Right ventricle myocardium superior (tissue), 1 donor: Measurements from ENCODE around the gene APOM. TPM values are rescaled to one million over a fixed set of nuclear protein-coding genes. Genes with fewer than 3 reads are reported as not detected.
A peak's percentile ranks its signal among the peaks of the same experiment; 100 is the strongest.

Source experiments
- ATAC-seq: fragments of 200-7000 bp; cut with Tn5 transposase; one replicate; pipeline ENCODE4 v1.9.1; 2020; ENCODE audit warnings: mild to moderate bottlenecking; ENCODE audit not compliant: poor library complexity
- DNase-seq: peaks from one replicate; pipeline ENCODE4 v3.0.0-alpha.2; 2020
- intact Hi-C: fragments of 100-400 bp; cut with DNase I; formaldehyde crosslinking; loops from one replicate; pipeline ENCODE4 v1.11.2; 2022
- microRNA-seq: library from miRNA; unstranded; fragments of <30 nt; microRNA quantifications from one replicate; pipeline ENCODE4 v1.2.0, GENCODE V29; 2020
- total RNA-seq: library from RNA; stranded (reverse); fragmentation: NEBNext Ultra II Directional; extraction: Animal tissue kit (Norgen Biotek cat#: 25700); gene quantifications from one replicate; pipeline ENCODE4 v1.2.1, GENCODE V29; 2021
- donor health status: DM: no; HTN: yes; CAD: no; lungs with severe emphysema.

The APOM gene
- total RNA-seq, 1 donor from 2014 or later: 1.9 TPM

- intact Hi-C loops: no loop called here
- ATAC-seq (no peak), DNase-seq (no peak)
Measured at GRCh38 chr6:31691564-31692108, 35.9 kb downstream of the APOM start.

- no peak for ATAC-seq
- no peak for DNase-seq
- intact Hi-C loops: no loop called here
Measured at GRCh38 chr6:31692353-31692752, 36.7 kb downstream of the APOM start.

DNA sequence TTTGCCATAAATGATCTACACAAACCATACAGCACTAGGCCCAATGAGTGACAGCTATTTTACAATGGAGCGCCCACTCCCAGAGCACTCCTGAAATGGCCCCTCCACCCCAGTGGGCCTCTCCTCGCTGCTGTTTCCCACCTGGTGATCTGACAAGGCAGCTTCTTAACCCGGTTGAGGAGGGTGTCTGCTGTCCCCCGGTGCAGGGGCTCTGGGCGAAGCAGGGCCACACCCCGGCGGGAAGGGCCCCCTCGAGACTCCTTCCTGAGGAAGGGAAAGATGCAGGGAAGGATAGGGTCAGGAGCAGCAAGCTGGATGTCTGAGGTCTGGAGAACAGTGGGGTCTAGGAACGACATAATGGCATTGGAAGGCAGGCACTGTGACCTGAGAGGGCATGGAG, 37.2 kb downstream of the APOM start:
- no peak for ATAC-seq

GRCh38 chr6:31693535-31693934, 37.8 kb downstream of the APOM start:
- ATAC-seq (no peak), DNase-seq (no peak)
- intact Hi-C loops: no loop called here

More for the DNA sequence above, 37.2 kb downstream of the APOM start:
- intact Hi-C loops: no loop called here
- no peak for DNase-seq

- intact Hi-C loops: no loop called here
- ATAC-seq (no peak), DNase-seq (no peak)
Measured at GRCh38 chr6:31697555-31697954, 41.9 kb downstream of the APOM start.

DNA sequence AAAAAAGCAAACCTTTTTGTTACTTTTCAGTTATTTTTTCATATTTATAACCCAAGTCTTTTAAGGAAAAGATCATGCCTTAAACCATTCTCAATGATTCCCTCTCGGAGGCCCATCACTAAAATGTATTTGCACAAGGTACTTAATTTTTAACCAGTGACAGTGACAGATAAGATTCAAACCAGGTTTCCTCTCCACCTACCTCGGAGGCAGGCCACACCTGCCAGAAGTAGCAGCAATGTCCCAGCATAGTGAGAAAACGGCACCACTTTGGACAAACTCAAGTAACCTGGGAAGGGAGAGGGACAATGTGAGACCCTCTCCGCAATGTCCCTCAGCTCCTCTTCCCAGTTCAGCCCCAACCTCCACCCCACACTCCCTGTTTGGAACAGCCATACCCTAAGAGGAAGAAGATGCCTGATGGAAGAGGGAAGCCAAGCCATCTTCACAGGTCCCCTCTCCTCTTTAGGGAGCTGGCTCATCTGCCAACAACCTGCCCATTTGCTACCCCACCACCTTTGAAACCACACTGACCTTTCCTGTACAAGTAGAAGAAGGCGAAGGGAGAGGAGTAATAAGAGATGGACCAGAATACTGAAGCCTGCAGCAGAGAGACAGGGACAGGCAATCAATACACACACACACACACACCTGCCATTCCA, 45.2 kb downstream of the APOM start:
- intact Hi-C loops: loop anchor here (5.0 kb wide), 1 partner anchor 36 kb away; the partner anchor contains the start of gene CLIC1
- no peak for DNase-seq
- no peak for ATAC-seq

DNA sequence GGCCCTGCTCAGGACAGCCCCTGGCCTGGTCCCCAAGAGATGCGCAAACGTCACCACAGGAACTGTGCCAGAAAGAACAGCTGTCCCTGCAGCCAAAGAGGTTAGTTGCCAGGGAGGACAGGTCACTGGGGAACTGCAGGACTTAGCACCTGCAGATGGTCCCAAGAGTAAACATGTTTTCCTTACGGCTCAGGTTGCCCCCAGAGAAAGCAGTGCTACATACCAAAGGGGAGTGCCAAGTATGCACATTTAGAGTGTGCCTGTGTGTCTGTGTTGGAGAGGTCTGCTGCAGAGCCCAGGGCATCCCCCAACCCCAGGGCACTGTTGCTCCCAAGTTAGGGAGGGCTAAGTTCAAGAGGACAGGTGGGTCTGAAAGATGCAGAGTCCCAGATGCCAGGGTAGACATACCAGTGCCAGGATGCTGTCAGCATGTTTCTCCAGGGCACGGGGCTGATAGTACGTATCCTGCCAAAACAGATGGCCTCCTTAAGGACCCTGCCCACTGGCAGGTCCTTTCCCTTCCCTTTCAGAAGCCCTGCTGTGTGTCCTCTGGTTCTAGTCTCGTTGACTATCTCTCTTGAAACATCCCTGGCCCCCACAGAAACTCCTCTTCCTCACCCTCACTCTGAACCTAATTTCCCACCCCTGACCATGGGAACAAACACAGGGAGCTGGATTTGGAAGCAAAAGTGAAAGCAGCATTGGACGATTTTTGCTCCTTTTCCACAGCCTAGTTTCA, 46.1 kb downstream of the APOM start:
- ATAC-seq: no peak
- intact Hi-C loops: loop anchor here (5.0 kb wide), 1 partner anchor 35 kb away; the partner anchor contains the start of gene CLIC1
- DNase-seq: peak; percentile 58

DNA sequence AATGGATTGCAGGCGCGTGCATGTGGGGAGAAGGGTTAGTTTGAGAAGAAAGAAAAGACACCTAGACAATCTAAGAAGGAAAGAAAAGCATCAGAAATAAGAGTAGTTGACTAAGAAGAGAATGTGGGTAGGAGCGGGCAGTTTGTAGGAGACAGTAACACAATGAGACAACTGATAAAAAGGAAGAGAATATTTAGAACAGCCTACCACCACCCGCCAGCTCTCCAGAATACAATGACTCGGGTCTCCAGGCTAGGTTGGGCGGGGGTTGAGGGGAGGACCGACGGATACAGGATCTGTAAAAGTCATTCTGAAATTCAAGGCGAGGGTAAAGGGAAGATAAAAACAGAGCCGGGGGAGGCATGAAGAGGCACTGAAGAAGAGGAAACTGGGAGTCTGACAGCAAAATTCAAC, 46.7 kb downstream of the APOM start:
- DNase-seq (no peak), ATAC-seq (peak; percentile 8)
- intact Hi-C loops: loop anchor here (5.0 kb wide), 1 partner anchor 35 kb away; the partner anchor contains the start of gene CLIC1

DNA sequence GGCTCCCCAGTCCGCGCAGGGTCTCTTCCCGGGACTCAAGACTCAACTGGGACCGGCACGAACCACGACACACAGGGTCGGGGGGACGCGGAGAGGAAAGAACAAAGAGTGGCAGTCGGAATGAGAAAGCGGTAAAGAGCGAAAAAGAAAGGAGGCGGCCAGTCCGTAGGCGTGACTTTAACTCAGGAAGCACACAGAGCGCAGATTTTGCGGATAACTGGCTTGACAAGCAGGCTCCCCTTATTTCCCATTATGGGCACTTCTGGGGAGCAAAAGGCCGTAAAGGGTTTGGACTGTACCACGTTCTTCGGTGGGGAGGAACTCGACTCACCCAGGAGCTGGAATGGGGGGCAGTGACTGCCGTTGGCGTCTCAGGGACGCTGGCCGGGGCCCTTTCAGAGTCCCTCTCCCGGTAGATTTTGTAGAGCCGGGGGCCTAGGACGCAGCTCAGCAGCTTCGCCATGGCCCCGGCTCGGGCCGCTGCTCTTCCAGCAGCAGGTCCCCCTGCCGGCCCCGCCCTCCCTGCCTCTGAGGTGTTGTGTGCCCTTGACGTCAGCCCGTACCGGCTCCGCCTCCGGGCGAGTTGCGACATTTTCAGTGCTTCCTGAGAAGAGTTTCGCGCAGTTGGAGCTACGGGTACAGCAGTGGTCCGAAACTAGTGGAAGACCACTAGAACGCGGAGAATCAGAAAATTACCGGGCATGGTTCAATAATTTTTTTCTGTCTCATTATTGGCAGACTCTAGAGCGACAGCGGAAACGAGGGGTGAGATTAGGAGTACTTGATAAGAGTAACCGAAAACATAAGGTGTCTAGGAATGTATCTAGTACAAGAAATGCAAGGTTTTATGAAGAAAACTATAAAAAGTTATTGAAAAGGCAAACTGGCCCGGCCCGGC, 47.4 kb downstream of the APOM start, which contains the start of gene ABHD16A:
Gene ABHD16A (minus strand): TSS at position 506 of the 898 bp plus-strand sequence. CDS start 43 bp downstream, at position 463.
- intact Hi-C loops: loop anchor here (5.0 kb wide), 1 partner anchor 34 kb away; the partner anchor contains the start of gene CLIC1
- peak; percentile 100 for DNase-seq
- ATAC-seq: peak; percentile 99

DNA sequence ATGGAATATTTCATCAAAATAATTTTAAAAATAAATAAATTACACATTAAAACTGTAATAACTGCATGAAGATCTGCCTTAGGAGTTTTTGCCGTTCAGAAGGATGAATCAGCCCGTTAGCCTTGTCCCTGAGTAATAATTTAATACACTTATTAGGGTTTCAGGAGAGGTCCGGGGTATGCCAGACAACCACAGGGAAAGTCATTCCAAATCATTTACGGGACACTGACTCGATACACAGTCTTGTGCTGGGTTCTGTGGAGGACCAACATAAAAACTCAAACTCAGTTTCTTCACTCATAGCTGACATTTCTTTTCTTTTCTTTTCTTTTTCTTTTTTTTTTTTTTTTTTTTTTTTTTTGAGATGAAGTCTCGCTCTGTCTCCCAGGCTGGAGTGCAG, 50.2 kb downstream of the APOM start:
- no peak for ATAC-seq
- intact Hi-C loops: no loop called here

DNA sequence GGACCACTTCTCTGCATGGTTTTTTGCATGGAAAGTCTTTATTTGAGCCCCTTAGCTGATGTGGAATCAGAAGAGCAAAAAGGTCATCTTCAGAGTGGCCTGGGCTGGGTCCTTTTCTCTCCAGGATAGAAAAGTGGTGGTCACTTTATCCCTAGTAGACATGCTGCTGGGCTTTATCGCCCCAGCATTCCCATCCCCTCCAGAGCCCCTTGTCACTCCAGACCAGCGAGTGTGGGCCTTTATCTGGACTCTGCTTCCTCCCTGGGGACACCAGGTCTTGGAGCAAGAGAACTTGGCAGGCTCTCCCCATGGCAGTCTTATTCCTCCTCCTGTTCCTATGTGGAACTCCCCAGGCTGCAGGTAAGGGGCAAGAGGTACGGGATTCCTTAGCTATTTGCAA, 50.9 kb downstream of the APOM start, which contains the start of gene LY6G6F:
Gene LY6G6F (plus strand): TSS at position 268 of the 400 bp plus-strand sequence. CDS start 41 bp downstream, at position 309.
- no peak for ATAC-seq
- DNase-seq: no peak
- intact Hi-C loops: no loop called here

More for the DNA sequence above, 50.2 kb downstream of the APOM start:
- DNase-seq: no peak

DNA sequence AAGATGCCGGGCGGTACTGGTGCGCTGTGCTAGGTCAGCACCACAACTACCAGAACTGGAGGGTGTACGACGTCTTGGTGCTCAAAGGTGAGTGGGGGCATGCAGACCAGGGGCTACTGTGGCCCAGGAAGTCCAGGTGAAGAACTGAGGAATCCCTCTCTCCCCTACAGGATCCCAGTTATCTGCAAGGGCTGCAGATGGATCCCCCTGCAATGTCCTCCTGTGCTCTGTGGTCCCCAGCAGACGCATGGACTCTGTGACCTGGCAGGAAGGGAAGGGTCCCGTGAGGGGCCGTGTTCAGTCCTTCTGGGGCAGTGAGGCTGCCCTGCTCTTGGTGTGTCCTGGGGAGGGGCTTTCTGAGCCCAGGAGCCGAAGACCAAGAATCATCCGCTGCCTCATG, 52.0 kb downstream of the APOM start:
- intact Hi-C loops: no loop called here
- DNase-seq (no peak), ATAC-seq (no peak)

Small RNA genes lying within 50 kb of the gene (microRNA-seq; reads per million reads assigned to microRNA genes)
- 0.97 reads per million for gene MIR4646
- gene MIR6832: not detected

Other genes with a start within 250 kb of the APOM start
- gene MICB, start 157.7 kb upstream of the APOM start, total RNA-seq: 1.3 TPM
- gene MCCD1, start 126.9 kb upstream of the APOM start, total RNA-seq: not detected
- 145 TPM for gene DDX39B, start 113.9 kb upstream of the APOM start, total RNA-seq
- gene ATP6V1G2, start 109.3 kb upstream of the APOM start, total RNA-seq: 2.3 TPM
- gene NFKBIL1, start 108.3 kb upstream of the APOM start, total RNA-seq: 9.2 TPM
- not detected for gene LTA, start 83.6 kb upstream of the APOM start, total RNA-seq
- gene TNF, start 80.3 kb upstream of the APOM start, total RNA-seq: 0.59 TPM
- gene LTB, start 73.5 kb upstream of the APOM start, total RNA-seq: not detected
- 5.5 TPM for gene LST1, start 69.6 kb upstream of the APOM start, total RNA-seq
- not detected for gene NCR3, start 62.9 kb upstream of the APOM start, total RNA-seq
- gene AIF1, start 40.7 kb upstream of the APOM start, total RNA-seq: 17.7 TPM
- 69.1 TPM for gene PRRC2A, start 35.2 kb upstream of the APOM start, total RNA-seq
- 253 TPM for gene BAG6, start 3.2 kb upstream of the APOM start, total RNA-seq
- 16.5 TPM for gene C6orf47, start 4.9 kb downstream of the APOM start, total RNA-seq
- 19.2 TPM for gene GPANK1, start 9.1 kb downstream of the APOM start, total RNA-seq
- 95.1 TPM for gene CSNK2B, start 10.2 kb downstream of the APOM start, total RNA-seq
- gene LY6G5B, start 14.1 kb downstream of the APOM start, total RNA-seq: 2.8 TPM
- gene LY6G5C, start 25.2 kb downstream of the APOM start, total RNA-seq: 1.3 TPM
- 27.9 TPM for gene ABHD16A, start 47.4 kb downstream of the APOM start, total RNA-seq
- not detected for gene LY6G6F, start 51.0 kb downstream of the APOM start, total RNA-seq
- not detected for gene LY6G6D, start 59.5 kb downstream of the APOM start, total RNA-seq
- not detected for gene LY6G6C, start 65.9 kb downstream of the APOM start, total RNA-seq
- gene MPIG6B, start 67.5 kb downstream of the APOM start, total RNA-seq: 0.13 TPM
- 32.9 TPM for gene DDAH2, start 73.4 kb downstream of the APOM start, total RNA-seq
- gene CLIC1, start 80.6 kb downstream of the APOM start, total RNA-seq: 86.8 TPM
- 1.8 TPM for gene MSH5, start 84.1 kb downstream of the APOM start, total RNA-seq
- 0.86 TPM for gene SAPCD1, start 106.8 kb downstream of the APOM start, total RNA-seq
- gene VWA7, start 121.4 kb downstream of the APOM start, total RNA-seq: 9.5 TPM
- 22.1 TPM for gene VARS1, start 139.9 kb downstream of the APOM start, total RNA-seq
- 23.0 TPM for gene LSM2, start 151.1 kb downstream of the APOM start, total RNA-seq
- gene HSPA1L, start 159.4 kb downstream of the APOM start, total RNA-seq: 2.0 TPM
- 324 TPM for gene HSPA1A, start 159.6 kb downstream of the APOM start, total RNA-seq
- gene HSPA1B, start 171.8 kb downstream of the APOM start, total RNA-seq: 236 TPM
- 24.1 TPM for gene NEU1, start 206.9 kb downstream of the APOM start, total RNA-seq
- not detected for gene SLC44A4, start 223.1 kb downstream of the APOM start, total RNA-seq
- 15.5 TPM for gene EHMT2, start 241.8 kb downstream of the APOM start, total RNA-seq
- gene ZBTB12, start 246.2 kb downstream of the APOM start, total RNA-seq: 3.1 TPM